ENCODE data around the gene GRK5.

Gene GRK5

GRCh38 chr10:119415536-119416503 is 208.4 kb downstream of the GRK5 start:
- DNase-seq (ENCODE audit: low read depth in 2 of 2, low spot score in 1 of 2), result no peak

- DNase-seq (ENCODE audit: low read depth in 2 of 2, low spot score in 1 of 2), result peak; percentile 35 to 50
Measured at GRCh38 chr10:119416855-119417254, 209.5 kb downstream of the GRK5 start.

GRCh38 chr10:119417852-119418251 is 210.5 kb downstream of the GRK5 start:
- DNase-seq (ENCODE audit: low read depth in 2 of 2, low spot score in 1 of 2), result no peak

- no peak for DNase-seq (ENCODE audit: low read depth in 2 of 2, low spot score in 1 of 2)
Measured at GRCh38 chr10:119418362-119418761, 211.0 kb downstream of the GRK5 start.

- no peak for DNase-seq (ENCODE audit: low read depth in 2 of 2, low spot score in 1 of 2)
Measured at GRCh38 chr10:119419931-119420330, 212.6 kb downstream of the GRK5 start.

GRCh38 chr10:119420950-119421875 is 213.8 kb downstream of the GRK5 start:
- no peak for DNase-seq (ENCODE audit: low read depth in 2 of 2, low spot score in 1 of 2)

GRCh38 chr10:119421891-119422681 is 214.7 kb downstream of the GRK5 start:
- DNase-seq (ENCODE audit: low read depth in 2 of 2, low spot score in 1 of 2), result no peak

- DNase-seq (ENCODE audit: low read depth in 2 of 2, low spot score in 1 of 2), result no peak
Measured at GRCh38 chr10:119422682-119423509, 215.5 kb downstream of the GRK5 start.

- no peak for DNase-seq (ENCODE audit: low read depth in 2 of 2, low spot score in 1 of 2)
Measured at GRCh38 chr10:119423510-119424257, 216.3 kb downstream of the GRK5 start.

- DNase-seq (ENCODE audit: low read depth in 2 of 2, low spot score in 1 of 2), result no peak
Measured at GRCh38 chr10:119424258-119424975, 217.0 kb downstream of the GRK5 start.

GRCh38 chr10:119425102-119425880 is 217.9 kb downstream of the GRK5 start:
- DNase-seq (ENCODE audit: low read depth in 2 of 2, low spot score in 1 of 2), result no peak

GRCh38 chr10:119425881-119426170 is 218.5 kb downstream of the GRK5 start:
- no peak for DNase-seq (ENCODE audit: low read depth in 2 of 2, low spot score in 1 of 2)

GRCh38 chr10:119426699-119427098 is 219.3 kb downstream of the GRK5 start:
- DNase-seq (ENCODE audit: low read depth in 2 of 2, low spot score in 1 of 2), result no peak

- no peak for DNase-seq (ENCODE audit: low read depth in 2 of 2, low spot score in 1 of 2)
Measured at GRCh38 chr10:119427263-119427864, 220.0 kb downstream of the GRK5 start.

GRCh38 chr10:119428789-119429188 is 221.4 kb downstream of the GRK5 start:
- no peak for DNase-seq (ENCODE audit: low read depth in 2 of 2, low spot score in 1 of 2)

- DNase-seq (ENCODE audit: low read depth in 2 of 2, low spot score in 1 of 2), result no peak
Measured at GRCh38 chr10:119429771-119430170, 222.4 kb downstream of the GRK5 start.

GRCh38 chr10:119431034-119431772 is 223.8 kb downstream of the GRK5 start:
- DNase-seq (ENCODE audit: low read depth in 2 of 2, low spot score in 1 of 2), result no peak

Measured in stimulated activated CD8-positive, alpha-beta memory T cell treated with anti-CD3 and anti-CD28 coated beads, Interleukin-4, amount 100 ng/mL, for 4 hours (primary cell).